Endothelial cell of umbilical vein (primary cell): ENCODE measurements around the gene MFSD1. TPM values are rescaled to one million over a fixed set of nuclear protein-coding genes. Genes with fewer than 3 reads are reported as not detected.

Experiments used
- BruUV-seq: library from RNA; stranded (reverse); fragments of 400-500 nt; replicated peaks from 2 replicates; lab custom pipeline; 2021; lab: Mats Ljungman, UMichigan
- CTCF ChIA-PET: fragments of 300-600, 350-600 bp; sonication (Branson Sonifier 250); formaldehyde crosslinking; loops from one replicate; lab custom pipeline; 2021; ENCODE audit warnings: antibody characterized with exemption, inconsistent platforms; lab: Charles Lee
- POLR2A ChIA-PET: fragments of 300-600, 350-600 bp; sonication (Branson Sonifier 250); formaldehyde crosslinking; loops from one replicate; lab custom pipeline; 2021; ENCODE audit warnings: antibody characterized with exemption, inconsistent platforms; lab: Charles Lee
- DNase-seq: peaks from one replicate; pipeline ENCODE4 v3.0.0-alpha.2; 2011; ENCODE audit warnings: low read depth, low spot score
- FAIRE-seq: peaks from 2 replicates; lab custom pipeline; 2011; peaks lifted over from hg19 to GRCh38; lab: Jason Lieb, UNC
- H2AFZ ChIP-seq: 2 replicates; pipeline ENCODE4 v1.6.0; 2012; ENCODE audit warnings: low read depth, low read length, control low read depth, inconsistent platforms
- H3K27ac ChIP-seq: 2 replicates; pipeline ENCODE4 v1.5.1; 2011; ENCODE audit warnings: low read depth, mild to moderate bottlenecking, control low read depth, low read length, moderate library complexity; ENCODE audit not compliant: insufficient read depth
- H3K27me3 ChIP-seq, 2 experiments: 2 replicates each; pipeline versions ENCODE4 v1.6.0 to v1.6.1; 2011; ENCODE audit warnings: low read length in 2 of 2, mixed read lengths in 1 of 2; ENCODE audit not compliant: control insufficient read depth in 2 of 2, insufficient read depth in 2 of 2
- H3K36me3 ChIP-seq, 2 experiments: 2 replicates in 1 of 2; 3 replicates in 1 of 2; pipeline ENCODE4 v1.5.1; 2011; ENCODE audit warnings: low read length in 2 of 2, mild to moderate bottlenecking in 1 of 2, moderate library complexity in 1 of 2; ENCODE audit not compliant: control insufficient read depth in 2 of 2, insufficient read depth in 2 of 2; ENCODE audit errors: extremely low read depth in 1 of 2
- H3K4me1 ChIP-seq: 3 replicates; pipeline ENCODE4 v1.5.1; 2011; ENCODE audit warnings: mild to moderate bottlenecking, low read length; ENCODE audit not compliant: control insufficient read depth, insufficient read depth; ENCODE audit errors: extremely low read depth
- H3K4me2 ChIP-seq: 2 replicates; pipeline ENCODE4 v1.6.1; 2011; ENCODE audit warnings: low read length, control low read depth, mixed read lengths; ENCODE audit not compliant: insufficient read depth
- H3K4me3 ChIP-seq, 3 experiments: fragments of 200-600 bp in 1 of 3; sonication (generic), shearing (Covaris generic) in 1 of 3; replicated peaks in 1 of 3; 2 replicates each; pipeline ENCODE4 v1.5.1; 2011 to 2016; ENCODE audit warnings: control low read depth in 3 of 3, low read length in 3 of 3, mild to moderate bottlenecking in 2 of 3, inconsistent platforms in 1 of 3, low read depth in 1 of 3, moderate library complexity in 1 of 3; ENCODE audit not compliant: insufficient read depth in 1 of 3
- H3K79me2 ChIP-seq: 2 replicates; pipeline ENCODE4 v1.6.0; 2012; ENCODE audit warnings: low read length, inconsistent platforms; ENCODE audit not compliant: control insufficient read depth, insufficient read depth
- H3K9ac ChIP-seq: replicated peaks from 2 replicates; pipeline ENCODE3; 2011; ENCODE audit warnings: low read length, control low read depth; ENCODE audit not compliant: insufficient read depth; ENCODE audit errors: extremely low read depth
- H3K9me1 ChIP-seq: replicated peaks from 3 replicates; pipeline ENCODE4 v1.6.0; 2011; ENCODE audit warnings: mild to moderate bottlenecking, low read length; ENCODE audit not compliant: control insufficient read depth, insufficient read depth; ENCODE audit errors: extremely low read depth
- H3K9me3 ChIP-seq: replicated peaks from 2 replicates; pipeline ENCODE4 v1.5.1; 2012; ENCODE audit warnings: low read length, inconsistent platforms; ENCODE audit not compliant: control insufficient read depth, insufficient read depth
- H4K20me1 ChIP-seq: replicated peaks from 2 replicates; pipeline ENCODE3; 2011; ENCODE audit warnings: mild to moderate bottlenecking, low read length; ENCODE audit not compliant: control insufficient read depth, insufficient read depth; ENCODE audit errors: extremely low read depth
- CTCF ChIP-seq, 2 donors: IDR thresholded peaks; 1 replicate in 1 of 2; 2 replicates in 1 of 2; pipeline ENCODE4 v1.5.1; 2011; ENCODE audit warnings: low read length in 2 of 2, mild to moderate bottlenecking in 2 of 2, moderate library complexity in 2 of 2, control low read depth in 1 of 2, inconsistent platforms in 1 of 2, low read depth in 1 of 2; ENCODE audit not compliant: insufficient read depth in 1 of 2; ENCODE audit errors: extremely low read depth in 1 of 2
- EZH2 ChIP-seq: IDR thresholded peaks from 2 replicates; pipeline ENCODE4 v1.6.1; 2012; ENCODE audit warnings: borderline replicate concordance, low read depth, mild to moderate bottlenecking, moderate library complexity, low read length, inconsistent platforms; ENCODE audit not compliant: severe bottlenecking
- FOS ChIP-seq: IDR thresholded peaks from 2 replicates; pipeline ENCODE4 v1.6.1; 2011; ENCODE audit warnings: mild to moderate bottlenecking, low read length, moderate library complexity, borderline replicate concordance; ENCODE audit not compliant: insufficient read depth
- GATA2 ChIP-seq: IDR thresholded peaks from 2 replicates; pipeline ENCODE4 v1.7.0; 2011; ENCODE audit warnings: low read depth, mild to moderate bottlenecking, moderate library complexity, mixed read lengths, low read length; ENCODE audit not compliant: insufficient read length, insufficient read depth
- JUN ChIP-seq: IDR thresholded peaks from 2 replicates; pipeline ENCODE4 v1.6.1; 2011; ENCODE audit warnings: borderline replicate concordance, low read depth; ENCODE audit not compliant: insufficient read length, insufficient read depth
- MAX ChIP-seq: IDR thresholded peaks from 2 replicates; pipeline ENCODE4 v1.6.1; 2011; ENCODE audit not compliant: insufficient read depth, insufficient read length
- POLR2A ChIP-seq: IDR thresholded peaks from 2 replicates; pipeline ENCODE4 v1.6.1; 2012; ENCODE audit warnings: low read depth, mild to moderate bottlenecking, control low read depth, low read length
- POLR2AphosphoS5 ChIP-seq: IDR thresholded peaks from 2 replicates; pipeline ENCODE4 v1.6.1; 2012; ENCODE audit warnings: low read depth, mild to moderate bottlenecking, control low read depth, low read length, moderate library complexity; ENCODE audit not compliant: insufficient read depth
- dilution Hi-C: fragments of 300-500 bp; cut with MboI; formaldehyde crosslinking; loops from one replicate; pipeline ENCODE4 v1.15.0; 2019; ENCODE audit warnings: low sequenced_read_pairs; ENCODE audit not compliant: extremely low pct_ligation_motif_present
- intact Hi-C: fragments of 100-400 bp; cut with micrococcal nuclease; formaldehyde crosslinking; loops from one replicate; pipeline ENCODE4 v1.10.0; 2022
- polyA plus RNA-seq, 4 experiments: library from polyadenylated mRNA; depleted of rRNA in 3 of 4; stranded (reverse) in 3 of 4; unstranded in 1 of 4; fragments of >200 nt; gene quantifications; 2 replicates each; pipeline versions ENCODE4 v1.2.1 to v1.2.3, GENCODE V29; 2011 to 2012; ENCODE audit warnings: missing spikeins in 1 of 4
- total RNA-seq: library from RNA; stranded (reverse); gene quantifications from 2 replicates; pipeline ENCODE4 v1.2.3, GENCODE V29; 2021

Gene MFSD1
- total and polyA plus RNA-seq, 2 donors (not counting 3 experiments of a cell fraction or from before 2014, with no cell fraction given): 38.2 to 65.1 TPM

- ChIA-PET CTCF (interaction anchor here (1.4 kb wide), 2 partner anchors 10 to 416 kb away, joined by 3 to 4 read pairs; no protein-coding TSS in a partner anchor), POLR2A (no interaction called here)
- FAIRE-seq (no peak), DNase-seq (no peak)
- BruUV-seq: no TSS peak
- H2AFZ ChIP-seq: no peak overlapping the region
- no peak overlapping the region for H3K4me3 ChIP-seq
- H3K27ac ChIP-seq: no peak overlapping the region
- intact Hi-C loops: no loop called here
- H3K27me3 ChIP-seq: no peaks in the 10 kb centered on the region
- no peaks in the 10 kb centered on the region for H3K36me3 ChIP-seq
- no peaks in the 10 kb centered on the region for H3K4me1 ChIP-seq
- H3K9ac ChIP-seq: no peak overlapping the region
- H3K9me1 ChIP-seq: no peaks in the 10 kb centered on the region
- H3K9me3 ChIP-seq: no peaks in the 10 kb centered on the region
- TF ChIP-seq MAX (no peak), CTCF (IDR thresholded peaks at IDR 0.05; ENCODE audit: extremely low read depth in 1 of 2, insufficient read depth in 1 of 2, low read depth in 1 of 2, low read length in 2 of 2) (no peak), GATA2 (no peak), POLR2AphosphoS5 (no peak), JUN (no peak), EZH2 (no peak), POLR2A (no peak), FOS (no peak)
- H4K20me1 ChIP-seq: no peaks in the 10 kb centered on the region
- H3K79me2 ChIP-seq: no peaks in the 10 kb centered on the region
- H3K4me2 ChIP-seq: no peak overlapping the region
- dilution Hi-C loops: no loop called here
Measured at GRCh38 chr3:158836312-158836711, 34.5 kb downstream of the MFSD1 start.
